BE2C (cell line): Measurements from ENCODE around the gene RASGRF1.

Source experiments
- DNase-seq: peaks from one replicate; pipeline ENCODE4 v3.0.0-alpha.2; 2020
- H3K27me3 ChIP-seq: fragments of 250-450 bp; sonication (Bioruptor Pico); 2 replicates; pipeline ENCODE4 v1.5.1; 2020; ENCODE audit warnings: mild to moderate bottlenecking
- H3K36me3 ChIP-seq: fragments of 250-450 bp; sonication (Bioruptor Pico); 2 replicates; pipeline ENCODE4 v1.5.1; 2020; ENCODE audit warnings: mild to moderate bottlenecking
- H3K4me1 ChIP-seq: fragments of 250-450 bp; sonication (Bioruptor Pico); 2 replicates; pipeline ENCODE4 v1.5.1; 2020
- H3K4me3 ChIP-seq: 2 replicates; pipeline ENCODE4 v1.5.1; 2011; ENCODE audit warnings: low read depth, low read length
- H3K9me3 ChIP-seq: fragments of 250-450 bp; sonication (Bioruptor Pico); 2 replicates; pipeline ENCODE4 v1.5.1; 2020
- CTCF ChIP-seq: IDR thresholded peaks from 2 replicates; pipeline ENCODE4 v1.5.1; 2012; ENCODE audit warnings: mild to moderate bottlenecking, low read depth, low read length

Gene RASGRF1

GRCh38 chr15:78923015-78923414, 167.6 kb downstream of the RASGRF1 start:
- Histone ChIP-seq H3K4me1 (no peaks in the 10 kb centered on the region), H3K9me3 (no peaks in the 10 kb centered on the region), H3K4me3 (no peak overlapping the region), H3K36me3 (peaks cover 35% of the 10 kb centered on the region), H3K27me3 (no peaks in the 10 kb centered on the region)
- TF ChIP-seq CTCF: no peak
- no peak for DNase-seq

- no peak for DNase-seq
- no peaks in the 10 kb centered on the region for H3K4me1 ChIP-seq
- H3K4me3 ChIP-seq: no peak overlapping the region
- no peaks in the 10 kb centered on the region for H3K27me3 ChIP-seq
- H3K36me3 ChIP-seq: peaks cover 33% of the 10 kb centered on the region
- no peak for TF ChIP-seq CTCF
- H3K9me3 ChIP-seq: no peaks in the 10 kb centered on the region
These were observed 168.1 kb downstream of the RASGRF1 start for GRCh38 chr15:78922527-78922926.

- Histone ChIP-seq H3K9me3 (no peaks in the 10 kb centered on the region), H3K36me3 (peaks cover 30% of the 10 kb centered on the region), H3K4me1 (no peaks in the 10 kb centered on the region), H3K4me3 (no peak overlapping the region), H3K27me3 (no peaks in the 10 kb centered on the region)
- TF ChIP-seq CTCF: no peak
- no peak for DNase-seq
These were observed 168.6 kb downstream of the RASGRF1 start for GRCh38 chr15:78921940-78922339.

GRCh38 chr15:78921517-78921916, 169.1 kb downstream of the RASGRF1 start:
- Histone ChIP-seq H3K4me1 (no peaks in the 10 kb centered on the region), H3K4me3 (no peak overlapping the region), H3K36me3 (peaks cover 30% of the 10 kb centered on the region), H3K9me3 (no peaks in the 10 kb centered on the region), H3K27me3 (no peaks in the 10 kb centered on the region)
- DNase-seq: no peak
- TF ChIP-seq CTCF: no peak

- no peaks in the 10 kb centered on the region for H3K9me3 ChIP-seq
- no peak for TF ChIP-seq CTCF
- no peak for DNase-seq
- H3K36me3 ChIP-seq: peaks cover 36% of the 10 kb centered on the region
- H3K4me1 ChIP-seq: no peaks in the 10 kb centered on the region
- no peak overlapping the region for H3K4me3 ChIP-seq
- H3K27me3 ChIP-seq: no peaks in the 10 kb centered on the region
These were observed 172.7 kb downstream of the RASGRF1 start for GRCh38 chr15:78917888-78918287.

GRCh38 chr15:78916088-78916487, 174.5 kb downstream of the RASGRF1 start:
- DNase-seq: no peak
- no peak overlapping the region for H3K4me3 ChIP-seq
- TF ChIP-seq CTCF: no peak
- H3K4me1 ChIP-seq: no peaks in the 10 kb centered on the region
- H3K9me3 ChIP-seq: no peaks in the 10 kb centered on the region
- peaks cover 34% of the 10 kb centered on the region for H3K36me3 ChIP-seq
- no peaks in the 10 kb centered on the region for H3K27me3 ChIP-seq
